Right ventricle myocardium inferior (tissue), 1 donor: ENCODE measurements around the gene ATF7. TPM values are rescaled to one million over a fixed set of nuclear protein-coding genes. Genes with fewer than 3 reads are reported as not detected.

ENCODE experiments used
- ATAC-seq: fragments of 200-7000 bp; cut with Tn5 transposase; one replicate; pipeline ENCODE4 v1.9.1; 2020; ENCODE audit warnings: mild to moderate bottlenecking, moderate library complexity
- DNase-seq: peaks from one replicate; pipeline ENCODE4 v3.0.0; 2021; ENCODE audit errors: missing footprints
- intact Hi-C: fragments of 100-400 bp; cut with DNase I; formaldehyde crosslinking; loops from one replicate; pipeline ENCODE4 v1.11.0; 2022
- total RNA-seq: library from RNA; stranded (reverse); fragmentation: NEBNext Ultra II Directional; extraction: Animal tissue kit (Norgen Biotek cat#: 25700); gene quantifications from one replicate; pipeline ENCODE4 v1.2.1, GENCODE V29; 2021
- donor health status: DM: no; HTN: yes; CAD: no; lungs with severe emphysema.

The ATF7 gene
- total RNA-seq, 1 donor from 2014 or later, result 39.8 TPM

DNA sequence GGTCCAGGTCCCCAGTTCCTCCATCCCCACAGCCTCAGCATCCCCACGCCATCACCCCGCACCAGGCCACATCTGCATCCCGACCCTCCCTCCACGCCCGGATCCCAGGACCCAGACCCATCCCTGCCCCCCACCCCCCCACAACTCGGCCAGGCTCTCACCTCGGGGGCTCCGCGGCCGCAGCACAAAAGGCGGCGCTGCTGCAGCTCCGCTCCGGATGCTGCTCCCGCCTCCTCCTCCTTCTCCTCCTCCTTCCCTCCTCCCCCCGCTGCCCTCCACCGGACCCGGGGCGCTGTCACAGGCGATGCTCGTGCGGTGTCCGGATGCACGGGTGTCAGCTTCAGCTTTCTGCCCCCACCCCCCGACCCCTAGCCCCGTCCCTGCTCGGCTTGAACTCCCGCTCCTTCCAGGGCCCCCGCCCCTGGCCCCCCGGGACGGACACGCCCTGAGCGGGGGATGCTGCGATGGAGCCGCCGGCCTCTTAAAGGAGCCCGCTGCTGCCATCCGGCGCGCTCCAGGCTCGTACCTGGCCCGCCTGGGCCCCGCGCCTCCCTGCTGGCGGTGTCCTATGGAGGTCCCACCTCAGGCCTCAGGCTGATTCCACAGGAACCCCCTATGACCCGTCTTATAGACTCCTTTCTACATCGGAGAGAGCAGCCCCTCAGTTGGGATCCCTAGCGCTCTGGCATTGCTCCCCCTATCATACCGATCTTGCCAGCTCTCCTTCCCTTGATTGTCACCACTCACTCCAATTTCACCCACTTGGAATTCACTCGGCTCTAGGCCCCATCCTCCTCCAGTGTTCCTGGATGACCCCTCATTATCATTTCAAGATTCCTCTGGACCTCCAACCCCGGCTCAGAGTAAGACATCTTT lies 126.7 kb downstream of the ATF7 start, which contains the start of gene MAP3K12:
Gene MAP3K12 (minus strand): TSS at position 193 of the 876 bp plus-strand sequence. CDS start 12,067 bp downstream, outside the sequence.
- intact Hi-C loops, result loop anchor here (5.0 kb wide), 1 partner anchor 47 kb away; the partner anchor contains the start of gene PCBP2
- DNase-seq (peak; percentile 84), ATAC-seq (peak; percentile 7)

DNA sequence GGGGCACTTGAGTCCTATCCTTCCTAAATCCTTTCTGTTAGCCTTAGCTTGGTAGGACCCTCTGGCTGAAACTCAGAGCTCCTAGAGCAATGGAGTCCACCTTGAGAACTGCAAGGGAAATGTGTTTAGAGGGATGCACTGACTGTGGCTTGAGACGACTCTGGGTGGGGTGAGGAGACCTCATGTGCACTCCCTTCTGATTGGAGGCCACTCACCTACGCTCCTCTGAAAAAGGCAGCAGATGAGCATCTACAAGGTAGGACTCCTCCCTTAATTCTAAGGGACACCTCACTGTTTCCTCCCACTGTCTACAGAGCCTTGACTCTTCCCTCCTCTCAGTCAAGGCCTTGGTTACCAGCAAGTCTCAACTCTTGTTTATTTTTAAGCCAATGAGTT lies 127.9 kb downstream of the ATF7 start:
- intact Hi-C loops, result no loop called here
- DNase-seq (no peak), ATAC-seq (no peak)

DNA sequence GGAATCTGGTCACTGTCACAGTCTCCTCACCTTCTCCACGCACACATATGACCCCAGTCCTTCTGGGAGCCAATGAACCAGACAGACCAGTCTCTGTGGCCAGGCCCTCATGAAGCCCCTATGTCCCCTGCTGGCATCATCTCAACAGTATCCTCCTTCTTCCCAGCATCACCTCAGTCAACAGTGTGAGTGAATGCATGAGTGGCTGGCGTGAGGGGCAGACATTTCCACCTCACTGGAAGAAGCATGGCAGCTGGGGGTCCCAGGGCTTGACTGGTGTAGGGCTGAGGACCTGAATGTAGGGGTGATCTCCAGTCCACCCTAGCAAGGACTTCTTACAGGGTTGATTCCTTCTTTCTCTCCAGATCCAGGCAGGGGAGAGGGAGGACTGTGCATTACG lies 128.7 kb downstream of the ATF7 start:
- no peak for DNase-seq
- intact Hi-C loops, result no loop called here
- ATAC-seq, result no peak

DNA sequence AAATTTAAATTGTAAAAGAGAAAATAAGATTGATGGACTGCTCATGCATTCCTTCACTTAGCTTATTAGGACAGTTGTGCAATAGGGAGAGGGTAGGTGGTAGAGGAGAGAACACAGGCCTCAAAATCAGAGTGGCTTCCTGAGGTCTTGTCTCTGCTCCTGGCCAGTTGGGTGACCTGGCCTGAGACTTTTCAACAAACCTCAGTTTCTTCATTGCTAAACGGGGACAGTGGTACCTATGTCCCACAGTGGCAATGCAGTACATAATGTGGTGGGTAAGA lies 129.5 kb downstream of the ATF7 start:
- DNase-seq, result no peak
- intact Hi-C loops, result no loop called here
- ATAC-seq, result no peak

DNA sequence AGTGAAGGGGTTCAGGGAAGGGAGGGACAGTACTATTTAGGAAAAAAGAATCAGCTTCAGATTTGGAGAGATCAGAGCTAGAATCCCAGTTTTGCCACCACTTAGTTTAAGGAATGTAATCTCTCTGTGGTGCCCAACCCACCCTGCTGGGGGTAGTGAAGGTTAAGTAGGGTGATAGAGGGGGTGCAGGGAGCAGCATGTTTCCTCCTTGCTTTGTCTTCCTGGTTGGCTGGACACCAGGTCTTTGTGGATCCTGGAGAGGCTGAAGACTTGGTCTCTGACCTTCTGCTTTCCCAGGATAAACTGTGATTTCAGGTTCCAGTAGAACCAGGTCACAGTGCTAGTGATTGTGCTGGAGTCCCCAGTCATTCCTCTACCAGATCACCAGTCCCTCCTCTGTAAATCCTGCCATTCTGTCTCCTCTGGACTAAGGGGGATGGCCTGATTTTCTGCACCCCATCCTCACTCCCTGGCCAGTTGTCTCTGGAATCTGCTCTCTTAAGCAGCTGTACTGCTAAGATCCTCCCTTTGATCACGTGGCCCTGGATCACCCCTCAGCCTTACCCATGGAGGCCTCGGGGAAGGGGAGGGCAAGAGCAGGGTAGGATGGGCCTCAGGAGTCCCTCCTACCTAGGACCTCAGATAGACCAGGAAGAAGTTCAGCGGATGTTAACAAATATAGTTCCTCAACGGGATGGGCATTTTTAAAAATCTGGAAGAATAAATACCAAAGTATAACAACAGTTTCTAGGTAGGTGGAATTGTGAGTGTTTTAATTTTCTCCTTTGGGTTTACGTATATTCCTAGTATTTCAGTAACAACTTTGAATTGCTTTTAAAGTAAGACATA lies 130.1 kb downstream of the ATF7 start:
- no peak for ATAC-seq
- no peak for DNase-seq
- intact Hi-C loops, result no loop called here

DNA sequence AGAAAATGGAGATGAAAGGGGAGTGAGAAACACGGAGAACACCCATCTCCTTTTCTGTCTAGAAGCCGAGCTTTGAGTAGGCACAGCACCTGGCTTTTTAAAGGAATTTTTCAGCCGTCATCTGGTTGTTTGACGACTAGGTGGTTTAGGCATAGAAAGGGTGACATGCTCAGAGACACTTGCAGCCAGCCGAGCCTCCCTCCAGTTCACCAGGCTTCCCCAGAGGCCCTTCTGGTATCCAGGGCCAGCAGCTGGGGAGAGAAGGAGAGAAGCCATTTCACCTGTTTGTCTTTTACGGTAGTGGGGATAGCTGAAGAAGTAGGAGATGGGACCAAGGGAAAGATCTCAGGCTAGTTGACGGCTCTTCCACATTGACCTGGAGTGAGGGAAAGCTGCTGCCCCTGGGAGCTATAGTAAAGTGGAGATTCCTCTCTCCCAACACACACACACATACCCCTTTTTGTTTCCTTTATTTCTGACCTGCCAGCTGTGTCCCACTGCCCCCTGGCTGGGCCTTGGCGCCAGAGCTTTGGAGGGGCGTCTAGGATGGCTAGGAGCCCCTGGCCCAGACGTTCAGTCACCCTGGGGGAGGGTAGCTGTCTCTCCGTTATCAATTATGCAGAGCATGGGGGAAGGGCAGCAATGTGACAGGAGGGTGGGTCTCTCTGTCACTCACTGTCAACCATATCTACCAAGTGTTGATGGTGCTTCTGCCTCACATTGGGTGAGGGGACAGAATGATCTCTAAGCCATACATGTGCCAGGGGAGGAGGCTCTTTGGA lies 132.4 kb downstream of the ATF7 start:
- intact Hi-C loops, result no loop called here
- no peak for ATAC-seq
- no peak for DNase-seq

DNA sequence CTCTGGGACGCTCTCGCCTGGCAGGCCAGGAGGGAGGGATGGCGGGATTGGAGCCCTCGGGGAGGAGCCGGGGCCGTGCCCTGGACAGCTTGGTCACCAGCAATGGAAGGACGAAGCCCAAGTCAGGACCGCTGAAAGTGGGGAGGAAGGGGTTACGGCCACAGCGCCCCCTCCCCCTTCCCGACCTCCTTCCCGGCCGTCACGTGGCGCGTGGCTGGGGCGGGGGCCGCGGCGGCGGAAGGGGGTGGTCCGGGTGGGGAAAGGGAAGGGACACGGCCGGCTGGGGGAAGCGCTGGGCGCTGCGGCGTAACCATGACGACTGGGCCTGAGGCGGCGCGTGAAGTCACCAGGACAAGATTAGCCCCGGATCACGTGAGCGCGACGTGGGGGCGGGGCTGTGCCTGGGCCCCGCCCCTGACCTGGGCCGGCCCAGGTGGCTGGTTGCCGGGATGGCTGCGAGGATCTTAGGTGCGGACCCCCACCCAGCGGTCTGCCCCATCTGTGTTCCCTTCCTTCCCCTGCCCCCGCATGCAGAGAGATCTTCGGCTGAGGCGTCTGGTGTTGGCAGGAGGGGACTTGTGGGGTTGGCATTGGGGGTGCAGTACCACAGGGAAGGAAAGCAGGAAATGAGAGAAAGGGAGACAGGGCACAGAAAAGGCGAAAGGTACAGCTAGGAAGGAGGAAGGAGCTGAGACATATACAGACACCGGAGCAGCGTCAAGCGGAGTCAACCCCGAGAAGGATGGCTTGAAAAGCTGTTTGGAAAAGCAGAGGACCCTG lies 133.2 kb downstream of the ATF7 start:
- ATAC-seq, result peak; percentile 92
- intact Hi-C loops, result no loop called here
- peak; percentile 97 for DNase-seq

DNA sequence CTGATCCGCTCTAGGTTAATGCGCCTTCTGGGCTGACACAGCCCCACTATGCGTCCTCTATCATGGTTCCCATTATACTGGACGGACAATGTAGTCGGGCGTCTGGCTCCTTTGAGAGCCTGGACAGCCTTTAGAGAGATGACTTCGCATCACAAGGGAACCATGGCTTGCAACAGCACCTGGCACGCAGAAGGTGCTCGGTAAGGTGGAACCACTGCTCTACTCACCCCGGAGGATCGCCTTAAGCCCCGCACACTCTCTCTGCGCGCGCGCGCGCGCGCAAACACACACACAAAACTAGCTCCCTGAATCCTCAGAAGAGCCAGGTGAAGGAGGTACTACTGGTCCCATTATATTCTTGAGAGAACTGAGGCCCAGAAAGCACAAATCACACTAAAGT lies 134.0 kb downstream of the ATF7 start:
- intact Hi-C loops, result no loop called here
- no peak for ATAC-seq
- no peak for DNase-seq

DNA sequence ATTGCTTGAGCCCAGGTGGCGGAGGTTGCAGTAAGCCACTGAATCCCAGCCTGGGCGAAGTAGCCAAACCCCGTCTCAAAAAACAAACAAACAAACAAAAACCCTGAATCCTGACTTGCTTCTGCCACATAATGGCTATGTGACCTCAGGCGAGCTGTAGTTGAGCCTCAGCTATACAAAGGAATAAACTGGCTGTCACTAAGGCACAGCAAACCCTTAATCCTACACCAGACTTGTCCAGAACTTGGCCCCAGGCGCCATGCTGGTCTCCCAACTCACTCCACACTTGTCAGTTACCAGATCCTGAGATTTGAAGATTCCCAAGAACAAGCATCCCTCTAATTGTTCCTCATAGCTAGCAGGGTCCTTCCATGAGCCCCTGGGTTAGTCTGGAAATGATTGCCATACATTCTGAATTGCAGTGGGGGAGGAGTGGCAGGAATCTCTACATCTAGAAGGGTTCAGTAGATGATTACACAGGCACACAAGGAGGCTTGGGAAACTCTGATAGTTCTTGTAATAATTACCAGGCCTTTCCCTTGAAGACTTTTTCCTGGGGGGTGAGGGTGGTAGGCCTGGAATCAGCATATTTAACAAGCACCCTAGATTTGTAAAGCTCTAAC lies 136.8 kb downstream of the ATF7 start:
- ATAC-seq, result no peak
- intact Hi-C loops, result no loop called here
- no peak for DNase-seq

DNA sequence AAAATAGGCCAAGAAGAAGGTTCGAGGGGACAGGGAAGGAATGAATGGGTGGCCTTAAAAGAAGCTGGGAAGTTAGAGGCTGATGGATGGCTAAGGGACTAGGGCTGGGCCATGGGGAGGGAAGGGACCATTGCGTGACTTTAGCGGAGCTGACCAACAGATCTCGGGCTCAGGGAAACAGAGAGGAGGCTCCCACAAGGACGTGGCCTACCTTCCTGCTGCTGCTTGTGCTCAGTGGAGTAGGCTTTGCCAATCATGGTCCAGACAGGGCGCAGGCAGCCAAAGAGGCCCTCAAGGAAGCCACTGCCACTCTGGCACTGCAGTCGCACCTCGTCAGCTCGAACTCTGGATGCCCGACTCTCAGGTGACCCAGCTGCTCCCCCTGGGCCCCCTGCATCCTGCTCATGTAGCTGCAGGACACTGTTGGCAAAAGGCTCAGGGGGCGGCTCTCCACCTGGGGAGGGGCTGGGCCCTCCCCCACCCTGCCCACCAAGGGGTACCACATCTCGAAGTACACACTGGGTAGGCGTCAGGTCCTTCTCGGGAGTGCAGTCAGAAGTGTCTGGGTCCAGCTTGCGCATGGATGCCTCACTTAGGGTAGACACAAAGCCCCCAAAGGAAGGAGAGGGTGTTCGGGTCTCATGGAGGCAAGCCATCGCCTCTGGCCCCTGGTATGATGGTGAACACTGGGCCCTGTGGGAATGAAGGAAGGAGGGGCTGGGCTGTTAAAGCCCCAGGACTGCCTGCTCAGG lies 139.3 kb downstream of the ATF7 start:
- no peak for ATAC-seq
- intact Hi-C loops, result no loop called here
- DNase-seq, result no peak

DNA sequence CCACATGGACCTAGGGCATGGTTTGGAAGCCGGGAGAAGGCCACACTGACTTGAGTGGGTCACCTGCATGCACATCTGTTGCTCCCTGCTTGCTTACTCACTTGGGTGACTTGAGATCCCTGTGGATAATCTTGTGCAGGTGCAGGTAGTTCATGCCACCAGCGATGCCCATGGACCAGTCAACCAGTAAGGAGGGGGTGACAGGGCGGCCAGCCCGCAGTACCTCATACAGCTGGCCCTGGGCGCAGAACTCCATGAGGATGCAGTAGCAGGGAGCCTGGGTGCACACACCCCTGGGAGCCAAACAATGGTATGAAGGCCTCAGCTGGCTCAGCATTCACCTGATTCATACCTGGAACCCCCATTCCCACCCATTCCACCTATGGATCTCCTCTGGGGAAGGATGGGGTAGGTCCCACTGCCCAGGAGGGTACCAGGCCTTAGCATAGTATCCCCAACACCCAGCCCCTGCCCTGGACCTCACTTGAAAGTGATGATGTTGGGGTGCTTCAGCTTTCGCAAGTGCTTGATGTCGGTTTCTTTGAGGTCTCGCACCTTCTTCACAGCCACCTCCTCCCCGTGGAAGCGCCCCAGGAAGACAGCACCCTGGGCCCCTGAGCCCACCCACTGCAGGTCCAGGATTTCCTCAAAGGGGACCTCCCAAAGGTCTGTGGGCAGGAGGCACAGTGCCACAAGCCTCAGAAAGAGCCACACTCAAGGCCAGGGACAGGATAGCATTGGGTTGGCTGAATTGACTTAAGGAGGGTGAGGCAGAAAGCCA lies 140.0 kb downstream of the ATF7 start:
- intact Hi-C loops, result no loop called here
- ATAC-seq (no peak), DNase-seq (no peak)

DNA sequence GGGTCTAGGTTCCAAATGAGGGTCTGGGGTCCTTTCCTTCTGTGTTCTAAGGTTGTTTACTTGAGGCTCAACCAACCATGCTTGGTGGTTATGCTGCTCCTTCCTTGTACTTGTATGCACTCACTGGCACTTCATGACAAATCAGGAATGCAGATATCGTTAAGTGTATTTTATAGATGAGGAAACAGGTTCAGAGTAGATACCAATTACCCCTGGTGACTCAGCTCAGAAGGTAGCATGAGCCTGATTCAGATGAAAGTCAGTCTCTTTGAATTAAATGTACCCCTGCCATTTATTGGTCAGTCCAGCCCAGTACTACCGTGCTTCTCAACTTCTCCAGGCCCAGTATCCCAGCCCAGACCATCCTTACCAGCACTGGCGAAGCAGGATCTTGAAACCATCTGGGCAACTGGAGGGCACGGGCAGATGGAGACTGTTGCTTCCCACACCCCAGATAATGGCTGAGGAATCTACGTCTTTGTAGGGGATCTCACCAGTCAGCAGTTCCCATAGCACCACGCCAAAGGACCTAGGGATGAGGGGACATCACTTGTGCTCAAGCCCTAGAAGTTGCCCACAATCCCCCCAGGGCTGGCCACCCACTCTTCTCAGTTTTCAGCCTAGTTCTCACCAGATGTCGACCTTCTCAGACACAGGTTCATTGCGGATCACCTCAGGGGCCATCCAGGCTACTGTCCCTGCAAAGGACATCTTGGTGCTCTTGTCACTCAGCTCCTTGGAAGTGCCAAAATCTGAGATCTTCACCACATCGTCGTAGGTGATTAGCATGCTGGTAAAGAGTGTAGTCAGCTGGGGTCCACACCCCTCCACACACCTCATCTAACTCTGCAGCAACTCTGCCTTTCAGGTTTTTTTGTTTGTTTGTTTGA lies 141.3 kb downstream of the ATF7 start:
- ATAC-seq, result no peak
- intact Hi-C loops, result no loop called here
- DNase-seq, result no peak

DNA sequence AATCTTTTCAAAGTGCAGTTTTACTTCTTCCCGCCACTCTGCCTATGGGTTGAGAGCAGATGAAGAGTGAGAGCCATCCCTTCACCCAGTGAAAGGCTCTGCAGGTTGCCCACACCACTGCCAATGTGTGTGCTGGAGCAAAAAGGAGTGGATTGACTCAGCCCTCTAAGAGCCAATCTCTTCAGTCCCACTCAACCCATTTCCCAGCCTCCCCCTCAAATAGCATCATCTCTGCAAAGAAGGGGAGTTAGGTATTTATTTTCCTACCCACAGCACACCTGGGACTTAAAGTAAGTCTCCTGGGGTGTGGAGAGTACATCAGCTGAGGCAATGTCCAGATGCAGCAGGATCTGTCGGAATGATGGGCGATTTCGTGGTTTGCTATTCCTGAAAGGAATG lies 142.2 kb downstream of the ATF7 start:
- intact Hi-C loops, result no loop called here
- ATAC-seq (no peak), DNase-seq (no peak)

DNA sequence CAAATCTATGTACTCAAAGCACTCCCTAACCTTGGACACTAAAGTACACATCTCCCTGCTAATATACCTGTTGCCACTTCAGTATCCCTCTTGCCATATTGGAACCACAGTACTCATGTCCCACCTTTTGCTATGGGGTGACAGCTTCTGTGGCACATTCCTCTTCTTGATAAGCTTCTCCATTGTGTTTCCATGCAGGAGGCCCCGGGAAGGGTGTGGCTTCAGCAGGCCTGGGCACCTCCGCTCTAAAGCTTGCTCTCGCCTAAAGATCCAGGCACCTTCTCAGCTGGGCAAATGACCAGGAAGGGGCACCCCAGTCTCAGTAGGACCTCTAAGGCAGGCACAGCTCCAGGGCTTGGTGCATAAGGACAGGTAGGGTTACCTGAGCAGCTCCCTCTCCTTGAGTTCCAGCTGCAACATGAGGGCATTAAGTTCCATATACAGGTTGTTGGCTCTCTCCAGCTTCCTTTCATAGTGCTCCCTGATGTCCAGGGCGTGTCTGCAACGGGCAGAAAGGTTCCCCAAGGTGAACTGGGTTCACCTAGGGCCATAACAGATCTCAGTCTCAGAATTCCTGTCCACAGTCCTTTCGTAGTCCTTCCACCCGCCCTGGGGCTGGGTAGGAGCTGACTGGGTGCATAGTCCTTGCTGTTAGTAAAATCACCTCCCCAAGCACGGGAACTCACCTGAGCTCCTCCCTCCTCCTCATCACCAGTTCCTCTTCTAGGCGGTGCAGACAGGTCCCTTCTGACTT lies 142.8 kb downstream of the ATF7 start:
- DNase-seq, result no peak
- intact Hi-C loops, result no loop called here
- peak; percentile 14 for ATAC-seq

DNA sequence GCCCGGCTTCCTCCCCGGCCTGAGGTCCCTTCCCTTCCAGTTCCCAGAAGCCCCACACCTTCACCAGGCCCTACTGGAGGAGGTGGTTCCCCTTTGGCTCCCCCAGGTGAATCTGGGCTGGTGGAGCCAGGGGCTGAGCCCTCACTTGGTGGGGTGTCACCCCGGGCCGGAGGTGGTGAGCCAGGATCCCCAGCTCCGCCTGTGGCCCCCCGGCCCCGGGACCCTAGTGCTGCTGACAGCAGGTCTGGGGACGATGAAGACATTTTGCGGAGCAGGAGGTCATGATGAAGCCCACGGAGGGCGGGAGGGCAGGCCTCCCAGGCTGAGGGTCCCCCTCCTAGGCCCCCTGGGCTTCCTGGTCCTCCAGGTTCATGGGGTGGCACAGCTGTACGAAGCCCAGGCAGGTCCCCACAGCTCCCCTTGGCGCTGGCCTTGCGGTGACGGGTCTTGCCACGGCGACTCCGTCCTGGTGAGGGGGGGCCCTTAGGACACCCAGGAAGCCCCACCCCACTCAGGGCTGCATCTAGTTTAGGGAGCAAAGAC lies 143.5 kb downstream of the ATF7 start:
- intact Hi-C loops, result no loop called here
- ATAC-seq, result peak; percentile 12
- no peak for DNase-seq
